ENCODE results near the gene ZDHHC14.

The ZDHHC14 gene

DNA sequence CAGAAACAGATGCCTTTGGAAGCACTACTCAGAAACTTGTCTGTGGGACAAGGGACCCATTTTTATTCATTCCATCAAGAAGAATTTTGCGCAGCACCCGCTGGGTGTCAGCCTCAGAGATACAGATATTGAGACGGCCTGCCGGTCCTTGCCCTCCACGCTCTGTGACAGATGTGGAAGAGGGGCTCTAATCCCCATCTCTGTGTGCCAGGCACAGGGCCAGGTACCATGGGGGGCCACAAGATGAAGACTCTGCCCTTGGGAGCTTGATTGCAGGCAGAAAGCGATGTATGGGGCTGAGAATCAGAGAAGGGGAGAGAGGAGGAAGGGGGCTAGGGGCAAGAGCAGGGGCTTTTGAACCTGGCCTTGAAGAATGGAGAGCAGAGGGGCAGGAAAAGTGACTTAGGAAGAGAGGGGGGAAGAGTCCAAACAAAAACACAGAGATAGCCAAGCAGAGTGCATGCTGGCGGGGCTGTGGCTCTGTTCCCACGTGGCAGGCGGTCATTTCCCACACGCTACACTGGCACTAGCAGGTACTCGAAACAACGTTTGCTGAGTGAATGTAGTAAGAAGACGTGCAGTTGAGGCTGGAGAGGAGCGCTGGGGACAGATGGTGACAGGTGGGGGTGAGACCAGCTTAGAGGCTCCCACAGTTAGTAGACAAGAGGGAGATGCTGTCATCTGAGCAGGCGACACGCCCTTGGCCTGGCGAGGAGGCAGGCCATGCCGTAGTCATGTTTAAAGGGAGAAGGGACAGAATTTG is 271.8 kb downstream of the ZDHHC14 start:
- no peak for DNase-seq

DNA sequence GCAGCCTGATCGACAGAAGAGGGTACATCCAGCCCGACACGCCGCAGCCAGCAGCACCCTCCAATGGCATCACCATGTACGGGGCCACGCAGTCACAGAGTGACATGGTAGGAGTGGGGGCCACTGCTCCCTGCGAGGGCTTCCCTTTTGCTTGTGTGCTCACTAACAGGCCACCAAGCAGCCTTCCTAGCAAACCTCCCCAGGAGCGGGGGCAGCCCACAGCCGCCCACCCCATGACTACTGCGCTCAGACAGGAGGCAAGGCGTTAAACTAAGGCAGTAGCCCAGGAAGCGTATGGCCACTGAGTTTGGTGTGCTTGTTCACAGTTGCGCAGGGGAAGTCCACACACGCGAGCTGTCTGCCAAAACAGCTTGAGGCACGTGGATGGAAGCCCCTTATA is 272.5 kb downstream of the ZDHHC14 start:
- DNase-seq, result no peak

DNA sequence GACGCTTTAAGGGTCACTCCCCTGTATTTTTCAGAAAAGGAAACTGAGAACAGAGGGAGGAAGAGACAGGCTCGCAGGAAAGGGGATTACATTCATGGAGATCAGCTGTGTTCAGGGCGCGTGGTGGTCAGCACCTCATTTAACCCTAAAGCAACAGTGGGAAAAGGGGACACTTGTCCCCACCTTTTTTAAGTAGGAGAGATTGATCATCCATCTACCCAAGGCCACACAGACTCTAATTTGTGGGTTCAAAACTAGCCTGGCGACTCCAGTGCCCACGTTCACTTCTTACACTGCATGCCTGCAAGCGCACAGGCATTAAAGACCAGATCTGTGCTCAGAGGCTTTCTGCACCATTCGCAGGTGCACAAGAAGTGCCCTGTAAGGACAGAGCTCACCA is 274.1 kb downstream of the ZDHHC14 start:
- no peak for DNase-seq

DNA sequence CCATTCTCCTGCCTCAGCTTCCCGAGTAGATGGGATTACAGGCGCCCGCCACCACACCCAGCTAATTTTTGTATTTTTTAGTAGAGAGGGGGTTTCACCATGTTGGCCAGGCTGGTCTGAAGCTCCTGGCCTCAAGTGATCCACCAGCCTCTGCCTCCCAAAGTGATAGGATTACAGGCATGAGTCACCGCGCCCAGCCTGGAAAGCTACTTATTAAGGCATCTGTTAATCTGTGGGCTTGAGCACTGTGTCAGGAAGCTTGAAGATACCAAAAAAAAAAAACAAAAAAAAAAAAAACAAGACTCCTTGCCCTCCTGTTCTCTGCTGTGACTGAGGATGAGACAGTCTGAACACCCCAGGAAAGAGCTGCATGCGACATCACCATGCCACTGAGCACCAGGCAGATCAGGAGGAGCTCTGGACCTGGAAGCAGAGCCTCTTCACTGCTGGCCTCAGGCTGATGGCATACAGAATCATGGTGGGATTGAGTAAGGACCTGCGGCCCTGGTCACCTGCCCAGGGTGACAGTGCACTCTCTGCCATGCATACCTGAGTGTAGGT is 275.5 kb downstream of the ZDHHC14 start:
- no peak for DNase-seq

DNA sequence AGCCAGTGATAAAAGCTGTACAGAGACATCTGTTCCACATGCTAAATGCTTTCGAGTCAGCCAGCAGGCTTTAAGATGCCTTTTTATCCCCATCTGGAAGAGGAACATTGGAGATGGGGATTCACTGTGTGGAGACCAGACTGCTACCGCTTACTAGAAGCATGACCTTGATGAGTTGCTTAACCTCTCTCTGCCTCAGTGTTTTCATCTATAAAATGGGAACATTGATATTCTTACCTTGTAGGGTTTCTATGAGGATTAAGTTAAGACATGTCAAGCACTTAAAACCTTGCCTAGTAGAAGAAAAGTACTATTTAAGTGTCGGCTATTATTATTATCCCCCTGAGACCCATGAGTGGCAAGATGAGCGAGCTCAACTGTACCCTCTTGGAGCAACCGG is 276.8 kb downstream of the ZDHHC14 start:
- no peak for DNase-seq

DNA sequence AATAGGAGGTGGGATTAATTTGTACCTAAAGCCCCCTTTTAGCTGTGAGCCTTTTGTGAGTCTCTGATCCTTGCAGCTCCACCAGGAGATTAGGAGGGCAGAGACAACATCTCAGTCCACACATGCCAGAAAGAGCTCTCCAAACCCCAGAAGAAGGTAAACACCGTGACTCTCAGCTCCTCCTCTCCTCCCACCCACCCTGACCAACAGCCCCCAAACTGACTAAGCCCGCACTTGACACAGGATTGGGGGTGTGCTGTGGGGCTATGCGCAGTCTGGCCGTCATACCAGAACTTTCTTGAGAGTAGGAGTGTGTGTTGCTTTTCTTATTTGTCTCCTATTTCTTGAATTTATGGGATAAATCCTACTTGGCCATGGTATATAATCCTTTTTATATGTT is 277.3 kb downstream of the ZDHHC14 start:
- DNase-seq, result no peak

DNA sequence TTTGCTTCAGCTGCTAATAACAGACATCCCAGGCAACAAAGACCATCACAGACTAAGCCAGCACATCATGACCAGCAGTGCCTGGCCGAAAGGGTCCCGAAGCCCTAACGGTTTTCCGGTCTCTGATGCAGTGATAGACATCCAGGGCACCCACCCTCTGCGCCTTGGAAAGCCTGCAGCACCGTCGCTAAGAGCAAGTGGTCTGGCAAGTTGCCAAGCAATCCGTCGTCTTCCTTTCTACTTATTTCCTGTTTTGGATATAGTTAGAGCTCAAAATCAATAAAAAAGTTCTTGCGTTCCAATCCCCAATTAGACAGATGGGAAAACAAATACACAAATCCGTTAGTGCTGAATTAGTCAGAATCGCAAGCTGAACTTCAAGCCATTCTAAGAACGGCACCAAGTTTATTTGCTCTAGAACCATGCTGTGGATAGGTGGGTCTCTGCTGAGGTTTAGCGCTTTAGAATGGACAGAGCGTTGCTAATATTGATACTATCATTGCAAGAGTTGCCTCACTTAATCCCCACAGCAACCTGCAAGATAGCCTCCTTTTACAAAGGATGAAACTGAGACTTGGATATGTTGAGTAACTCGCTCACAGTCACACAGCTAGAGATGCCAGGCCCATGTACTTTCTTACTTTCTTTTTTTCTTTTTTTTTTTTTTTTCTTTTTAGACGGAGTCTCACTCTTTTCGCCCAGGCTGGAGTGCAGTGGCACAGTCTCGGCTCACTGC is 278.7 kb downstream of the ZDHHC14 start:
- no peak for DNase-seq

DNA sequence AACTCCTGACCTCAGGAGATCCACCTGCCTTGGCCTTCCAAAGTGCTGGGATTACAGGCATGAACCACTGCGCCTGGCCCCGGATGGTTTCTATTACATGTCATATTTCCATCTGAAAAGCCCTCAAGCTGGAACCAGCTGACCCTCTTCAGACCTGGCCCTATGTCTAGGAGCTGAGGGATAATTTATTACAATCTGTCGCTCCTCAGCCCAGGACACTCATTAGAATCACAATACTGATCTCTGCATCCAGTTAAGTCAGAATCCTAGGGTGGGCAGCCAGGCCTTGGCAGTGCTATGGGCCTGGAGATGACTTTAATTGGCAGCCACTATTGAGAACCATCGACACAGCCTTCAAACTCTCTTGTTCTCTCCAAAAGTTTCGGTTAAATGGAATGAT is 279.4 kb downstream of the ZDHHC14 start:
- DNase-seq, result no peak

DNA sequence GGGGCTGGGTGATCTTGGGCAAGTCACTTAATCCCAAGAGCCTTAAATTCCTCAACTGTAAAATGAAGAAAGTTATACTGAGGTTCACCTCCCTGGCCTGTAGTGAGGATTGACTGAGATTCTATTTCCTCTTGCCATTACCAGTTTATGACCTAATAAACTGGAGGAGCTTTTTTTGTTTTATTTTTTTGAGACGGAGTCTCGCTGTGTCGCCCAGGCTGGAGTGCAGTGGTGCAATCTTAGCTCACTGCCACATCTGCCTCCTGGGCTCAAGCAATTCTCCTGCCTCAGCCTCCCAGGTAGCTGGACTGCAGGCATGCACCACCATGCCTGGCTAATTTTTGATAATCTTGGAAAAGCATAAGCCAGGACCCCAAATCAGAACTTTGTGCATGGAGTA is 280.7 kb downstream of the ZDHHC14 start:
- DNase-seq, result no peak

DNA sequence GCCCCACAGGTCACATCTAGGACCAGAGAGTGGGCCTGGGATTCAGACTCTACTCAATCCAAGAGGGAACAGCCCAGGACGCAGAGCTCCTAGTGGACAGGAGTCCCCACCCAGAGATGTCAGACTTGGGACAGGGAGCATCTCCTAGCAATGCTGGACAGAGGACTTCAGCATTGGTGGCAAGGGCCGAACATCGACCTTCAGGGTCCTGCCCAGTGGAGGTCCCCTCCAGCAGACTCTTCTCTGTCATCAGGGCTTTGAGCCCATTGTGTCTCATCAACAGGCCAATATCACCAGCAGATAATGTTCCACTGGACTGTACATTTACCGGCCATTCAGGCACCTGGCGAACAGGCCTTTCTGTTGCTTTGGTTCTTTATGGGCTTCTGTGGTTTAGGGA is 282.3 kb downstream of the ZDHHC14 start:
- no peak for DNase-seq

DNA sequence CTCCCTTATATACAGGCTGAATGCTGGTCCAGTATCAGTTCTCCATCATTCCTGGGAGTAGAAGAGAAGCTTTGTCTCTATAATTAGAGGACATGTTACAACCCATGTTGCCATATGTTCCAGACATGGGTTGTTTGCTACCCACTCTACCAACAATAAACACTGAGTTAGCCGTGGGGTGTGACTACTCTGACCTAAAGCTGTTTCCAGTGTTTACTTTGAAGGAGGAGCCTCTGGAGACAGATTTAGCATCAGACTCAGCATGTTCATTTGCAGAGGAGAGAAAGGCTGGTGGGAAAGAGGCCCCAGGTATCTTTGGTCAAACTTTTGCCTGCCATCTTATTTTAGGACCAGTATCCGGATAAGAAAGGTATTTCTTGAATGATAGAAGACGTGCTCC is 284.2 kb downstream of the ZDHHC14 start:
- DNase-seq, result no peak

DNA sequence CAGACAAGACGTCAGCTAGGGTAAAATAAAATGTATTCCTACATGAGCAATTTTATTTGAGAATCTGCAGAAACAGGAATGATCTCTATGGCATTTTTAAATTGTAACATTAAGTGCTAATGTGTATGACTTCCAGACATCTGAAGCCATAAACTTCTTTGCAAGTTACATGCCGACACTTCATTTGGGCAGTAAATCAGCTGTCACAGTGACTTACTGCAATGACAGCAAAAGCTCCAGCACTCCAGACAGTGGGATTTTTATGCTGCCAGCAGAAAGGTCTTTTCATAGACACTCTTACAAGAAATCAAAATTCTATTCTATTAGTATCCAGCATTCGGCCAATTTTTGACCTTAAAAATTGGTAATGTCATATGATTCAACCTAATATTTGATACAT is 285.7 kb downstream of the ZDHHC14 start:
- no peak for DNase-seq

DNA sequence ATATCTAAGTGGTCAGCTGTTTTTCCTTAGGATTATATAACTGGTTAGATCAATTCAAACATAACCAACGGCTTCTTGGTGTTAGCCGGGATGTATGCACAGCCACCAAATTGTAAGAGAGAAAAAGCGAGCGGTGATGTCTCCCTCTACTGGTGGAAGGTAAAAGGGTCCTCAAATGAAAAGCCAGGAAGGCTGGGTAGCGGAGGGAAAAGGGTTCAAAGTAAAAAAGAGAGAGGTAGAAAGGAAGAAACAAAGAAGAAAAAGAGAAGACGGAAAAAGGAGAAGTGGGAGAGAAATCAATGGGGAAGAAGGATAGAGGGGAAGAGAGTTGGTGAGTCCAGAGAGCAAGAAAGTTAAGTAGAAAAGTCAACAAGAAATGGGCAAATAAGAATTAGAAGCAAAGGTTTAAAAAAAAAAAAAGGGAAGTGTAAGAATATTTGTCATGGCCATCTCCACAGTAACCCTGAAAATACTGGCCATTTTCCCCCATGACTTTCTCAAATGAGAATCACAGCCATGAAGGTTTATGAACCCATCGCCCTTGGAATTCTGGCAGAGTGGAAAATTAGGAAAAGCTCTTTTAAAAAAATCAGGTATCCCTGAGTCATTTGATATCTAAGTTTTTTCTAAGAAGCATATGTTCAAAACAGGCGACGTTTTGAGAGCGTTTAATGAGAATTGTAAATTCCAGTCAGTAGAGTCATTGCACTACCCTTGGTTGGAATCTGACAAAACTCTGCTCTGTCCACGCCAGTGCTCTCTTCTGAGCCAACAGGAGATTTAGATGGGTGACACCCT is 286.4 kb downstream of the ZDHHC14 start:
- DNase-seq, result peak; percentile 81

DNA sequence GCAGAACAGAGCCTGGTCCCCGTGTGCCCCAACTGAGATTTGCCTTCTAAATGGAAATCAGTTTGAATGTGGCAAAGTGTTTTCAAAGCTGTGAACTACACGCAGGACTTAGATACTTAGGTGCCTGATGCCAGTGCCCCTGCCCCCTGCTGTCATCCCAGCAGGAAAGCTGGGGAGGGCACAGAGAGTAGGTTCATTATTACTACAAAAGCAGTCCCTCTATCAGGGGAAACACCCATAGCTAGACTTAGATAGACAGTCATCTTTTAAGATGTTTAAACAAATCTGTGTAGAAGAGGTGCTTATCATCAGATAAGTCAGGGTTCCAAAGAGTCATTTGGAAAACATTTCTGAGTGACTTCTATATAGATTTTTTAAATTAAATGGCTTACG is 287.0 kb downstream of the ZDHHC14 start:
- no peak for DNase-seq

DNA sequence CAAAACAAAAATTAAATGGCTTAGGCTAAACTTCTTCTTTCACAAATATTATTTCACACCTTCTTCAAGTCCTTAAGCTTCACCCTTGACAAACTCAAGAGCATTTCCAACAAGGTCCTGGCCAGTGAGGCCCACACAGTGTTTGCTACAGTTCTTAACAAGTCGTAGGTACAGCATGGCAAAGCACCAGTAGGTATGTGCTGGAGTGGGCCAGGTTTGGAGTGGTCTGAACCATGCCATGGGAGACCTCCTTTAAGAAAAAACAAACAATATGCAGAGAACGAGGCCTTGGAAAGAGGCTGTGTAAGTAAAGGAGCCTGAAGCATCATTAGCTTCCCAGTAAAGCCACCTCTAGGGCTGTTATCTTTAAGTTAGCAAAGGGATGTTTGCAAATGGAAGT is 287.7 kb downstream of the ZDHHC14 start:
- no peak for DNase-seq

DNA sequence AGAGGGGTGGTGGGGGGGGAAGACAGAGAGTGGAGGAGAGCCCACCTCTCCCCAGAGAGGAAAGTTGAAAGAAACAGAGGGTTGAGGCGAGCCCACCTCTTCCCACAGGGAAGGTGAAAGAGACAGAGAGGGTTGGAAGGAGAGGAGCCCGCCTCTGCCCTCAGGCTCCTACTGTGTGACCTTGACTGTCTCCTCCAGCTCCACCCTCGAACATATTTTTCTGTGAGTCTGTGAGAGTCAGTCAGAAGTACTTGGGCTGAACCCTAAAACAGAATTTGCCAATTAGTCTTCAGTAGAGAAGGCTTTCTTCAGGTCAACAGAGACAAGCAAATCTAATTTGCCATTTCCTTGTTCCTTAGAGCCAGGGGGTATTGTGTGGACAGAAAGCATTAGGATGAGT is 288.3 kb downstream of the ZDHHC14 start:
- DNase-seq, result no peak

DNA sequence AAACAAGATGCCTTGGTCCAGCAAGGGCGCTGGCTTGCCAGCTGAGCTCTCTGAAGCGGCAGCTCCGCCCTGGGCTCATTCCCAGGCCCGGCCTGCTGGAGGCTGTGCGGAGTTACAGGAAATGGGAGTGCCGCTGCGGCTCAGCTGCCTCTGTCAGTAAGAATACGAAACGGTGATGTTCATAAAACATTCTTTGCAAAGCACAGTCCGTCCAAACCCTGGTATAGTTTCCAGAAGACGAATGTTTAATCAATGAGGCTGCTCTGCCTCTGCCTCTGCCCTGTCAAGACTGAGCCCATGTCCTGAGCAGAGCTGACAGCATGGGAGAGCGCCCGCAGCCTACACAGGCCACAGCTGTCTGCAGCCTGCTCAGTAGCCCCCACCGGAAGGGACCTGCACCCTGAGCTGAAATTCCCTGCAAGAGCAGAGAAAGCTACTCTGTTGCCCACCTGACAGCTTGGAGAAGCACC is 288.8 kb downstream of the ZDHHC14 start:
- peak; percentile 42 for DNase-seq

DNA sequence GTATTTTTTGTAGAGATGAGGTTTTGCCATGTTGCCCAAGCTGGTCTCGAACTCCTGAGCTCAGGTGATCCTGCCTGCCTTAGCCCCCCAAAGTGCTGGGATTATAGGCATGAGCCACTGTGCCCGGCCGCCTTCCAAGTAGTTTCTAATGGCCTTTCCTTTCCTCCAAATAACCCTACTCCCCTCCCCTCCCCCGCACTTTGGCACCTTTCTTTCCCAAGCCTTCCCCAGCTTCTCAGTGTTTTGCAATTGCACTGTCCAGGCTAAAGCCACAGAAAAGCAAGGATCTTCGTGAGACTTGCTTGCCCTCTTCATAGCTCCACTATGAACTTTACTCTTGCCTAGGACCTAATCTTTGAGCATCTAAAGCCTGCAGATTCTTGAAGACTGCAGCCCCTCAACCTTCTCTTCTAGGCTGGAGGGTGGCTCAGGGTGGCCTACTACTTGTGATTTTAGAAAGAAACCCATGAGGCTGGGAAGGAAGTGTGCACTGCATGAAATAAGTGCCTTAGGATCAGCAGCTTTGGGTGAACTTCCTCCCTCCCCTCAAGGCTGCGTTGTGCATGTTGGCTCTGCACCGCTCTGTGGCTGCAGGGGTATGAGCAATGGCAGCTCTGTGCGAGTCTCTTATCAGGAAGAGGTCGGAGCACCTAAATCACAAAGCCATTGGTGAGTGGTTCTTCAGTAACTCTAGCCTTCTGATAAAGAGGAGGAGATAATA is 289.6 kb downstream of the ZDHHC14 start:
- no peak for DNase-seq

DNA sequence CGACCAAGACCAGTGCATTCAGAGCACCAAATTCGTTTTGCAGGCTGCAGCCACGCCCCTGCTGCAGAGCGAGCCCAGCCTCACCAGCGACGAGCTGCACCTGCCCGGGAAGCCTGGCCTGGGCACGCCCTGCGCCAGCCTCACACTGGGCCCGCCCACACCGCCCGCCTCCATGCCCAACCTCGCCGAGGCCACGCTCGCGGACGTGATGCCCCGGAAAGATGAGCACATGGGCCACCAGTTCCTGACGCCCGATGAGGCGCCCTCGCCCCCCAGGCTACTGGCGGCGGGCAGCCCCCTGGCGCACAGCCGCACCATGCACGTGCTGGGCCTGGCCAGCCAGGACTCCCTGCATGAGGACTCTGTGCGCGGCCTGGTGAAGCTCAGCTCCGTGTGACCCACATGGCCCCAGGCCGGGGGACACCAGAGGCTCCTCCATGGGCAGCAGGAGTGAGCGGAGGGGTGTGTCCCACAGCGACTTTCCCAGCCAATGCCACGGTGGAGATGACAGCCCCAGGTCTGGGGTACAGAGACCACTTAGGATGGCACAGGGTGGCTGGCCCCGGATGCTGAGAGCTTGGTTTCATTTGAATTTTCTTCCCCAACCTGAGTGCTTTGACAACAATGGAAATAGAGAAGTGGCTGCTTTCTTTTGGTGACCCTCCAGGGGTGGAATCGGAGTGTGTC is 291.9 kb downstream of the ZDHHC14 start:
- DNase-seq, result no peak

DNA sequence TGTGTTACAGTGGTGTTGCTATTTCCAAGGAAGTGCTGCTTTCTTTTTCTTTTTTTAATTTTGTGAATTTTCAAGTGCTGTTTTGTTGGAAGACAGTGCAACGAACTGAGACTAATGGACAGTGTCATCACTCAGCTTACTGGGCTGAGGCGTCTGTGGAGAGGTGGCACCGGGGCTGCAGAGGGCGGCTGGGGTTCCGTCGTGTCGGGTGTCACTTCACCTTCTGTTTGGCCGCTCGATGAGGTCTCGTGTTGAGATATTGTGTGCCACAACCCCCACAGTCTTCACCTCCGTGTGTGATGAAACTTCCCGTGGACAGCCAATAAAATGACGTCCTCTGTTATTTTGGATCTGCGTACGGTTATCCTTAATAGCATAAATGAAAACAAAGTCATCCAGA is 292.6 kb downstream of the ZDHHC14 start:
- DNase-seq, result no peak

DNA sequence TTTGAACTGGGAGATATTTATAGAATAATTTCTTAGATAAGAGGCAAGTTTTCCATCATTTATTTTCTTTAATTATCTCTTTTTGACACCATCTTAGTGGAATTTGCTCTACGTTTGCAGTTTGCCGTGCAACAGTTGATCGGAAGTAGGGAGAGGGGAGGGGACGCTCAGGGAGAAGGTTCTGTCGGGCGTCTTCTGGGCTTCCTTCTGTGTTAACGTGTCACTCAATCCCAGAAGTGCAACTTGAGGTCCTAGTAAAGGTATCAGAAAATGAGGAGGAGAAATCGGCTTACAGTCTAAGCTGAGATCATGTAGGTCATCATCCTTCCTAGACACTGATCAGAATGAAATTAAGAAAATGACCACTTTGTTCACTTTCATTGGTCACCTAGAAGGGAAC is 293.1 kb downstream of the ZDHHC14 start:
- no peak for DNase-seq

DNA sequence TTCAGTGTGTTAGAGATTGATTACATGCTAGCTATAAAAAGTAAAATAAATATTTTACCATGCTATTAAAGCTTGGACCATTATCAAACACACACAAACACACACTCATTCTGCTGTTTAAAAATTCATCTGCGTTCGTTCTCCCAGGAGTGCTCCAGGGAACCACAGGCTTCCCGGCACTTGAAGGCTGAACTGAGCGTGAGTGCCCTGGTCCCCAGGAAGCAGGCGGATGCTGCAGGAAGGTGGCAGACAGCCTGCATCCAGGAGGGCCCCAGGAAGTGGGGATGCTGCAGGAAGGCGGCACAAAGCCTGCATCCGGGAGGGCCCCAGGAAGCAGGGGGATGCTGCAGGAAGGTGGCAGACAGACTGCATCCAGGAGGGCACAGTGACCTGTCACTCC is 294.8 kb downstream of the ZDHHC14 start:
- no peak for DNase-seq
